Vagina (tissue), 2 donors: ENCODE measurements around the gene CHRNB4.
A peak's percentile ranks its signal among the peaks of the same experiment; 100 is the strongest.

Experiments
- CTCF ChIP-seq, 3 experiments: fragments of 450-650 bp in 2 of 3; fragments of 200-600 bp in 1 of 3; sonication (generic) in 1 of 3; IDR thresholded peaks; one replicate each; pipeline ENCODE4 v1.5.1; 2017 to 2019; ENCODE audit warnings: antibody characterized with exemption in 3 of 3, mild to moderate bottlenecking in 2 of 3, moderate library complexity in 2 of 3
- POLR2AphosphoS5 ChIP-seq, 2 donors: sonication (generic); formaldehyde crosslinking; IDR thresholded peaks; one replicate each; pipeline ENCODE4 v1.9.0; 2017; ENCODE audit warnings: antibody characterized with exemption in 2 of 2, mild to moderate bottlenecking in 2 of 2, low read depth in 1 of 2; ENCODE audit not compliant: insufficient read depth in 1 of 2

GRCh38 chr15:78638658-78639314, 2.2 kb downstream of the CHRNB4 start:
- TF ChIP-seq CTCF (IDR thresholded peaks at IDR 0.05) (peak; percentile 10 to 50 (median 35)), POLR2AphosphoS5 (IDR thresholded peaks at IDR 0.05; ENCODE audit: insufficient read depth in 1 of 2, low read depth in 1 of 2) (no peak)
